Tibial nerve (tissue), 4 donors: ENCODE data around the gene SLC37A1. TPM values are rescaled to one million over a fixed set of nuclear protein-coding genes. Genes with fewer than 3 reads are reported as not detected.

Experiments
- DNase-seq, 2 donors: peaks; one replicate each; pipeline ENCODE4 v3.0.0-alpha.2; 2019; ENCODE audit warnings: low spot score in 2 of 2
- H3K27ac ChIP-seq, 4 donors: fragments of 200-600 bp; sonication (generic) in 3 of 4; one replicate each; pipeline ENCODE4 v1.5.1; 2017 to 2019; ENCODE audit warnings: mild to moderate bottlenecking in 1 of 4
- H3K27me3 ChIP-seq, 2 donors: fragments of 200-600 bp; sonication (generic) in 1 of 2; one replicate each; pipeline versions ENCODE4 v1.5.1 to v1.6.0; 2017 to 2019
- H3K36me3 ChIP-seq, 3 donors: fragments of 200-600 bp; sonication (generic); one replicate each; pipeline ENCODE4 v1.5.1; 2018 to 2019
- H3K4me1 ChIP-seq, 4 donors: fragments of 200-600 bp; sonication (generic) in 3 of 4; one replicate each; pipeline ENCODE4 v1.5.1; 2017 to 2019
- H3K4me3 ChIP-seq, 4 donors: fragments of 200-600 bp; sonication (generic) in 3 of 4; one replicate each; pipeline ENCODE4 v1.5.1; 2017 to 2019; ENCODE audit warnings: mild to moderate bottlenecking in 1 of 4, moderate library complexity in 1 of 4
- H3K9me3 ChIP-seq, 4 donors: fragments of 200-600 bp; sonication (generic) in 3 of 4; one replicate each; pipeline ENCODE4 v1.5.1; 2017 to 2019
- EP300 ChIP-seq, 2 donors: sonication (generic); formaldehyde crosslinking; IDR thresholded peaks; one replicate each; pipeline ENCODE4 v1.6.1; 2017; ENCODE audit warnings: antibody characterized with exemption in 2 of 2, mild to moderate bottlenecking in 1 of 2
- POLR2A ChIP-seq, 2 donors: fragments of 450-650 bp; IDR thresholded peaks; one replicate each; pipeline ENCODE4 v1.6.1; 2017; ENCODE audit warnings: antibody characterized with exemption in 2 of 2, mild to moderate bottlenecking in 2 of 2, moderate library complexity in 2 of 2
- WGBS, 2 donors: methylation state at CpG; one replicate each; pipeline ENCODE4 v1.1.5; 2018; 5-methylcytosine and 5-hydroxymethylcytosine counted together
- total RNA-seq, 4 donors: library from RNA; depleted of rRNA; stranded (reverse); fragments of >200 nt; gene quantifications; one replicate each; pipeline ENCODE4 v1.1.0, GENCODE V29; 2016
- TF ChIP-seq, protein P1 (sequence below), 5 experiments: fragments of 200-600 bp in 3 of 5; fragments of 450-650 bp in 2 of 5; sonication (generic) in 3 of 5; IDR thresholded peaks; one replicate each; pipeline ENCODE4 v1.5.1; 2016 to 2019; ENCODE audit warnings: antibody characterized with exemption in 5 of 5, mild to moderate bottlenecking in 3 of 5, moderate library complexity in 2 of 5

SLC37A1 gene
- total RNA-seq, 4 donors from 2014 or later: 4.4 to 6.7 (median 5.0) TPM

- whole genome bisulfite sequencing, 2 donors: 78 to 87% methylated on average over 9 of the region's 9 CpGs
- Histone ChIP-seq H3K36me3 (no peaks in the 10 kb centered on the region), H3K4me1 (no peaks in the 10 kb centered on the region), H3K4me3 (no peak overlapping the region), H3K9me3 (no peaks in the 10 kb centered on the region), H3K27ac (no peak overlapping the region), H3K27me3 (no peaks in the 10 kb centered on the region)
- no peak for DNase-seq
- TF ChIP-seq POLR2A (IDR thresholded peaks at IDR 0.05) (no peak), EP300 (IDR thresholded peaks at IDR 0.05) (no peak)
- TF ChIP-seq, protein P1, sequence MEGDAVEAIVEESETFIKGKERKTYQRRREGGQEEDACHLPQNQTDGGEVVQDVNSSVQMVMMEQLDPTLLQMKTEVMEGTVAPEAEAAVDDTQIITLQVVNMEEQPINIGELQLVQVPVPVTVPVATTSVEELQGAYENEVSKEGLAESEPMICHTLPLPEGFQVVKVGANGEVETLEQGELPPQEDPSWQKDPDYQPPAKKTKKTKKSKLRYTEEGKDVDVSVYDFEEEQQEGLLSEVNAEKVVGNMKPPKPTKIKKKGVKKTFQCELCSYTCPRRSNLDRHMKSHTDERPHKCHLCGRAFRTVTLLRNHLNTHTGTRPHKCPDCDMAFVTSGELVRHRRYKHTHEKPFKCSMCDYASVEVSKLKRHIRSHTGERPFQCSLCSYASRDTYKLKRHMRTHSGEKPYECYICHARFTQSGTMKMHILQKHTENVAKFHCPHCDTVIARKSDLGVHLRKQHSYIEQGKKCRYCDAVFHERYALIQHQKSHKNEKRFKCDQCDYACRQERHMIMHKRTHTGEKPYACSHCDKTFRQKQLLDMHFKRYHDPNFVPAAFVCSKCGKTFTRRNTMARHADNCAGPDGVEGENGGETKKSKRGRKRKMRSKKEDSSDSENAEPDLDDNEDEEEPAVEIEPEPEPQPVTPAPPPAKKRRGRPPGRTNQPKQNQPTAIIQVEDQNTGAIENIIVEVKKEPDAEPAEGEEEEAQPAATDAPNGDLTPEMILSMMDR (IDR thresholded peaks at IDR 0.05): no peak
These were observed 116.4 kb downstream of the SLC37A1 start for GRCh38 chr21:42629933-42630589.

DNA sequence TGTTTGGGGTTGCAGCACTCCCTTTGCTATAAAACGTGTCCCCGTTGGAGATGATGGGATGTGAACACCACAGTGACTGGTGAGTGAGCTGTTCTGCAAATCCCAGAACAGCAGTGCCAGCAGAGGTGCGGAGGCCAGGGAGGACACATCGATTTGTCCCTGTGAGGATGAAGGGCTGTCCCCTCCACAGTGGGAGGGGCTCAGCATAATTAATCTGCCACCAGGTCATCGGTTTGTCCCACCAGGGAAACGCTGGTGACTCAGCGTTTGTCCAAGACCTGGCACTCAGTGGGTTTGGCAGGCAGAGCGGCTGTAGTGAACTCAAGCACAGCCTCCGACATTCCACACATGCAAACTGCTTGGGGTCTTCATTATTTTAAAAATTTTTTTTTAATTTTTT lies 117.0 kb downstream of the SLC37A1 start:
- WGBS, 2 donors: 50 to 59% methylated on average over 8 to 9 of the region's 9 CpGs
- Histone ChIP-seq H3K4me3 (no peak overlapping the region), H3K4me1 (no peaks in the 10 kb centered on the region), H3K9me3 (no peaks in the 10 kb centered on the region), H3K27ac (no peak overlapping the region), H3K27me3 (no peaks in the 10 kb centered on the region), H3K36me3 (no peaks in the 10 kb centered on the region)
- TF ChIP-seq POLR2A (IDR thresholded peaks at IDR 0.05) (no peak), EP300 (IDR thresholded peaks at IDR 0.05) (no peak)
- TF ChIP-seq, protein P1 (IDR thresholded peaks at IDR 0.05): no peak
- no peak for DNase-seq

Other genes with a start within 250 kb of the SLC37A1 start
- 10 to 100 TPM in 2 of 4 donors, 1 to 10 TPM in 2; 4.2 to 21.1 (median 13.4) TPM for gene TFF3, start 198.4 kb upstream of the SLC37A1 start, total RNA-seq
- gene TFF2, start 162.9 kb upstream of the SLC37A1 start, total RNA-seq: not detected
- gene TFF1, start 147.3 kb upstream of the SLC37A1 start, total RNA-seq: not detected
- gene TMPRSS3, start 117.8 kb upstream of the SLC37A1 start, total RNA-seq: not detected
- gene UBASH3A, start 110.0 kb upstream of the SLC37A1 start, total RNA-seq: 1 to 10 TPM in 1 of 4 donors, under 1 TPM in 2, not detected in 1; 0.59 to 5.9 (median 0.90) TPM
- 1 to 10 TPM in 1 of 4 donors, under 1 TPM in 1, not detected in 2; 0.21 to 1.7 TPM for gene RSPH1, start 17.6 kb upstream of the SLC37A1 start, total RNA-seq
- gene PDE9A, start 139.8 kb downstream of the SLC37A1 start, total RNA-seq: 10 to 100 TPM; 26.7 to 30.6 (median 28.7) TPM